ENCODE data around the gene KCNMB1. TPM values are rescaled to one million over a fixed set of nuclear protein-coding genes. Genes with fewer than 3 reads are reported as not detected.

KCNMB1 gene
- total RNA-seq, 1 experiment from 2014 or later = 0.24 TPM

- Mint-ChIP-seq H3K27ac (no peak overlapping the region), H3K9me3 (peaks cover 29% of the 10 kb centered on the region), H3K4me1 (peaks cover 46% of the 10 kb centered on the region), H3K4me3 (no peak overlapping the region), H3K36me3 (peaks cover 16% of the 10 kb centered on the region), H3K27me3 (ENCODE audit: low read depth) (no peaks in the 10 kb centered on the region; the same call in 1 of the 2 replicates)
- ChIA-PET POLR2A (no interaction called here), CTCF (interaction anchor here (1.6 to 6.8 kb wide), 3 partner anchors 61 to 116 kb away, joined by 3 to 92 read pairs (median 89); no protein-coding TSS in a partner anchor)
- ATAC-seq = no peak
- TF ChIP-seq HMGA2 (CRISPR knock-in tag; IDR thresholded peaks at IDR 0.05) (no peak), SOX15 (CRISPR knock-in tag; IDR thresholded peaks at IDR 0.05) (no peak), FOXJ3 (CRISPR knock-in tag; IDR thresholded peaks at IDR 0.05; ENCODE audit: borderline replicate concordance) (no peak), ESRRA (CRISPR knock-in tag; IDR thresholded peaks at IDR 0.05; ENCODE audit: borderline replicate concordance) (no peak), ZNF416 (CRISPR knock-in tag; IDR thresholded peaks at IDR 0.05) (no peak), HMGXB4 (CRISPR knock-in tag; IDR thresholded peaks at IDR 0.05) (no peak), ETV6 (CRISPR knock-in tag; IDR thresholded peaks at IDR 0.05) (no peak), ZNF232 (CRISPR knock-in tag; IDR thresholded peaks at IDR 0.05) (no peak), SP1 (CRISPR knock-in tag; conservative IDR thresholded peaks at IDR 0.05) (no peak), NR2C2 (CRISPR knock-in tag; IDR thresholded peaks at IDR 0.05) (no peak), CREM (CRISPR knock-in tag; IDR thresholded peaks at IDR 0.05) (no peak), GABPB1 (CRISPR knock-in tag; IDR thresholded peaks at IDR 0.05) (no peak), ZSCAN18 (CRISPR knock-in tag; IDR thresholded peaks at IDR 0.05) (no peak), ZBTB43 (CRISPR knock-in tag; IDR thresholded peaks at IDR 0.05) (no peak), ZNF671 (CRISPR knock-in tag; IDR thresholded peaks at IDR 0.05) (no peak), ZNF263 (CRISPR knock-in tag; IDR thresholded peaks at IDR 0.05; ENCODE audit: low read depth) (no peak)
- no peak for DNase-seq (ENCODE audit: low spot score)
Measured at GRCh38 chr5:170342153-170342725, 46.9 kb downstream of the KCNMB1 start.

- Mint-ChIP-seq H3K27ac (no peak overlapping the region), H3K4me1 (peaks cover 47% of the 10 kb centered on the region), H3K36me3 (peaks cover 16% of the 10 kb centered on the region), H3K9me3 (peaks cover 29% of the 10 kb centered on the region), H3K4me3 (no peak overlapping the region), H3K27me3 (ENCODE audit: low read depth) (no peaks in the 10 kb centered on the region; the same call in 1 of the 2 replicates)
- CTCF ChIA-PET = interaction anchor here (6.1 to 6.8 kb wide), 2 partner anchors 75 to 115 kb away, joined by 89 to 92 read pairs; no protein-coding TSS in a partner anchor
- POLR2A ChIA-PET = no interaction called here
- no peak for ATAC-seq
- DNase-seq (ENCODE audit: low spot score) = no peak
- TF ChIP-seq ZBTB21 (CRISPR knock-in tag; IDR thresholded peaks at IDR 0.05; ENCODE audit: borderline replicate concordance) (no peak), HMGXB4 (CRISPR knock-in tag; IDR thresholded peaks at IDR 0.05) (no peak), MAX (CRISPR knock-in tag; IDR thresholded peaks at IDR 0.05) (no peak), SOX15 (CRISPR knock-in tag; IDR thresholded peaks at IDR 0.05) (no peak), CREM (CRISPR knock-in tag; IDR thresholded peaks at IDR 0.05) (no peak), MYBL2 (CRISPR knock-in tag; IDR thresholded peaks at IDR 0.05) (no peak), GTF2I (CRISPR knock-in tag; conservative IDR thresholded peaks at IDR 0.05) (no peak), ZSCAN18 (CRISPR knock-in tag; IDR thresholded peaks at IDR 0.05) (no peak), NR3C1 (CRISPR knock-in tag; conservative IDR thresholded peaks at IDR 0.05; ENCODE audit: low read depth) (no peak), OVOL2 (CRISPR knock-in tag; IDR thresholded peaks at IDR 0.05; ENCODE audit: borderline replicate concordance) (no peak), ZNF121 (CRISPR knock-in tag; IDR thresholded peaks at IDR 0.05) (no peak), RELA (CRISPR knock-in tag; IDR thresholded peaks at IDR 0.05; ENCODE audit: borderline replicate concordance) (no peak), FOXJ3 (CRISPR knock-in tag; IDR thresholded peaks at IDR 0.05; ENCODE audit: borderline replicate concordance) (no peak), GRHL2 (CRISPR knock-in tag; IDR thresholded peaks at IDR 0.05; ENCODE audit: insufficient replicate concordance, severe bottlenecking) (no peak), E2F5 (CRISPR knock-in tag; IDR thresholded peaks at IDR 0.05) (no peak), ATF1 (CRISPR knock-in tag; IDR thresholded peaks at IDR 0.05) (no peak)
Measured at GRCh38 chr5:170341545-170341944, 47.6 kb downstream of the KCNMB1 start.
